GM12865 (cell line): Measurements from ENCODE around the gene HBZ.

Experiments used
- DNase-seq: peaks from one replicate; pipeline ENCODE4 v3.0.0; 2010; ENCODE audit warnings: low read depth
- H3K4me3 ChIP-seq: 2 replicates; pipeline ENCODE4 v1.5.1; 2011; ENCODE audit warnings: mild to moderate bottlenecking, low read depth, low read length, control low read depth
- CTCF ChIP-seq: IDR thresholded peaks from 2 replicates; pipeline ENCODE4 v1.5.1; 2011; ENCODE audit warnings: low read length, control low read depth, low read depth, inconsistent platforms; ENCODE audit not compliant: insufficient read depth; ENCODE audit errors: missing control alignments

Gene HBZ

GRCh38 chr16:114327-114726, 38.1 kb upstream of the HBZ start:
- H3K4me3 ChIP-seq: no peak overlapping the region
- TF ChIP-seq CTCF: no peak
- no peak for DNase-seq

GRCh38 chr16:116015-116414, 36.4 kb upstream of the HBZ start:
- no peak overlapping the region for H3K4me3 ChIP-seq
- no peak for TF ChIP-seq CTCF
- DNase-seq: no peak

GRCh38 chr16:117379-118365, 34.8 kb upstream of the HBZ start:
- H3K4me3 ChIP-seq: no peak overlapping the region
- DNase-seq: peak; percentile 69
- TF ChIP-seq CTCF: peak; percentile 75

- TF ChIP-seq CTCF: no peak
- no peak for DNase-seq
- no peak overlapping the region for H3K4me3 ChIP-seq
These were observed 33.6 kb upstream of the HBZ start for GRCh38 chr16:118857-119256.

GRCh38 chr16:119295-119694, 33.1 kb upstream of the HBZ start:
- DNase-seq: no peak
- TF ChIP-seq CTCF: no peak
- no peak overlapping the region for H3K4me3 ChIP-seq

- no peak for DNase-seq
- no peak for TF ChIP-seq CTCF
- H3K4me3 ChIP-seq: no peak overlapping the region
These were observed 32.5 kb upstream of the HBZ start for GRCh38 chr16:119835-120491.

GRCh38 chr16:120756-121155, 31.7 kb upstream of the HBZ start:
- no peak overlapping the region for H3K4me3 ChIP-seq
- TF ChIP-seq CTCF: no peak
- DNase-seq: no peak
